ENCODE results near the gene RERE.

RERE gene

DNA sequence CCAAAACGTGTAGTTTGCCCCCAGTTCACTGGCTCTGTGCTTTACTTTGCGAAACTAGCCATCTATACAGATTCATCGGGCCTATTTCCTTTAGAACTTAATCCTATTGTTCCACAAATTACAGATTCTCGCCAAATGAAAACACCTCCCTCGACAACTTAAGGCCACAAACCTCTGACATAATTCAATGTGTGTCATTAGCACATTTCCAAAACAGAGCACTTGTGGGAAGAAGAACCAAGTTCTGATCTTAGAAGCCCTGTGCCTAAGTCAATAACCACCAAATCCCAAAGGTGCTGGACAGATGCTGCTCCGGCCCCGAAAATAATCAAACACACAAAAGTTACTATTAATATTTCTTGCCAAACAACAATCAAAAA, 405.6 kb downstream of the RERE start:
- H3K27ac ChIP-seq (ENCODE audit: extremely low read depth, low read depth, low read length), result no peak overlapping the region
- TF ChIP-seq ZNF10 (tag by site-specific recombination; IDR thresholded peaks at IDR 0.05), result no peak
- TF ChIP-seq, protein P1, sequence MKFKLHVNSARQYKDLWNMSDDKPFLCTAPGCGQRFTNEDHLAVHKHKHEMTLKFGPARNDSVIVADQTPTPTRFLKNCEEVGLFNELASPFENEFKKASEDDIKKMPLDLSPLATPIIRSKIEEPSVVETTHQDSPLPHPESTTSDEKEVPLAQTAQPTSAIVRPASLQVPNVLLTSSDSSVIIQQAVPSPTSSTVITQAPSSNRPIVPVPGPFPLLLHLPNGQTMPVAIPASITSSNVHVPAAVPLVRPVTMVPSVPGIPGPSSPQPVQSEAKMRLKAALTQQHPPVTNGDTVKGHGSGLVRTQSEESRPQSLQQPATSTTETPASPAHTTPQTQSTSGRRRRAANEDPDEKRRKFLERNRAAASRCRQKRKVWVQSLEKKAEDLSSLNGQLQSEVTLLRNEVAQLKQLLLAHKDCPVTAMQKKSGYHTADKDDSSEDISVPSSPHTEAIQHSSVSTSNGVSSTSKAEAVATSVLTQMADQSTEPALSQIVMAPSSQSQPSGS (tag by site-specific recombination; IDR thresholded peaks at IDR 0.05; ENCODE audit: low read depth), result no peak
- 0 out of 2 replicates have a peak, but pooled peaks have one; percentile 13 for TF ChIP-seq ZBTB20 (tag by site-specific recombination; IDR thresholded peaks at IDR 0.05)
- no peak for TF ChIP-seq ZNF274 (IDR thresholded peaks at IDR 0.05; ENCODE audit: low read length)
- no peak for TF ChIP-seq ZNF274 (tag by site-specific recombination; IDR thresholded peaks at IDR 0.05; ENCODE audit: borderline replicate concordance)
- TF ChIP-seq, protein P2, sequence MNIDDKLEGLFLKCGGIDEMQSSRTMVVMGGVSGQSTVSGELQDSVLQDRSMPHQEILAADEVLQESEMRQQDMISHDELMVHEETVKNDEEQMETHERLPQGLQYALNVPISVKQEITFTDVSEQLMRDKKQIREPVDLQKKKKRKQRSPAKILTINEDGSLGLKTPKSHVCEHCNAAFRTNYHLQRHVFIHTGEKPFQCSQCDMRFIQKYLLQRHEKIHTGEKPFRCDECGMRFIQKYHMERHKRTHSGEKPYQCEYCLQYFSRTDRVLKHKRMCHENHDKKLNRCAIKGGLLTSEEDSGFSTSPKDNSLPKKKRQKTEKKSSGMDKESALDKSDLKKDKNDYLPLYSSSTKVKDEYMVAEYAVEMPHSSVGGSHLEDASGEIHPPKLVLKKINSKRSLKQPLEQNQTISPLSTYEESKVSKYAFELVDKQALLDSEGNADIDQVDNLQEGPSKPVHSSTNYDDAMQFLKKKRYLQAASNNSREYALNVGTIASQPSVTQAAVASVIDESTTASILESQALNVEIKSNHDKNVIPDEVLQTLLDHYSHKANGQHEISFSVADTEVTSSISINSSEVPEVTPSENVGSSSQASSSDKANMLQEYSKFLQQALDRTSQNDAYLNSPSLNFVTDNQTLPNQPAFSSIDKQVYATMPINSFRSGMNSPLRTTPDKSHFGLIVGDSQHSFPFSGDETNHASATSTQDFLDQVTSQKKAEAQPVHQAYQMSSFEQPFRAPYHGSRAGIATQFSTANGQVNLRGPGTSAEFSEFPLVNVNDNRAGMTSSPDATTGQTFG (tag by site-specific recombination; IDR thresholded peaks at IDR 0.05; ENCODE audit: borderline replicate concordance), result no peak
- no peak for TF ChIP-seq ZNF146 (tag by site-specific recombination; IDR thresholded peaks at IDR 0.05)
- TF ChIP-seq ZBTB17 (tag by site-specific recombination; IDR thresholded peaks at IDR 0.05), result no peak
- peaks cover 5 to 16% of the 10 kb centered on the region in 2 experiments; a peak in 2 of 3 replicates for H3K36me3 ChIP-seq (ENCODE audit: control insufficient read depth in 2 of 2, insufficient read depth in 1 of 2, low read length in 2 of 2)
- peaks cover 39% of the 10 kb centered on the region for H3K4me1 ChIP-seq (ENCODE audit: control insufficient read depth, insufficient read depth, low read length)
- H3K4me3 ChIP-seq (ENCODE audit: low read depth, low read length), result no peak overlapping the region
- ChIA-PET CTCF (no interaction called here), POLR2A (no interaction called here)
- no peaks in the 10 kb centered on the region for H3K9me3 ChIP-seq (ENCODE audit: control insufficient read depth, insufficient read depth, low read depth, low read length)

DNA sequence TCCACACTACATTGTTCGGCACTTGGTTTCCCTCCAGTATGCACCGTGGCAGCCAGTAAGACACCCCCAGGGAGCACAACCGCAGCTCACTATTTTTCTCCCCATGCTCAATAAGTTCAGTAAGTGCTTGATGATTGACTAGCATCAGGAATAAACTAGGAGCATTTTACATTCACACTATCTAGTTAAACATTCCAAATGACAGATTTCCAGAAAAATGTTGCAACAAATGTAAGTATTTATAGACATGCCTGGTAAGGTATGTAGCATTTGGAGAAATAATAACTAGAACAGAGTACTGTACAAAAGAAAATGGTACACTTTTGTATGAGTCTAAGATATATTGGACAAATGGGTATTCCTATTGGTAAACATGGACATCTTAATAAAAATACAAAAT, 406.6 kb downstream of the RERE start:
- Histone ChIP-seq H3K27ac (ENCODE audit: extremely low read depth, low read depth, low read length) (no peak overlapping the region), H3K9me3 (ENCODE audit: control insufficient read depth, insufficient read depth, low read depth, low read length) (no peaks in the 10 kb centered on the region), H3K36me3 (ENCODE audit: control insufficient read depth in 2 of 2, insufficient read depth in 1 of 2, low read length in 2 of 2) (peaks cover 5 to 12% of the 10 kb centered on the region in 2 experiments; a peak in 2 of 3 replicates), H3K4me1 (ENCODE audit: control insufficient read depth, insufficient read depth, low read length) (peaks cover 39% of the 10 kb centered on the region), H3K4me3 (ENCODE audit: low read depth, low read length) (no peak overlapping the region)
- POLR2A ChIA-PET, result no interaction called here
- no peak for TF ChIP-seq IKZF3 (tag by site-specific recombination; IDR thresholded peaks at IDR 0.05)
- TF ChIP-seq ZBTB20 (tag by site-specific recombination; IDR thresholded peaks at IDR 0.05), result no peak
- TF ChIP-seq ZSCAN30 (tag by site-specific recombination; IDR thresholded peaks at IDR 0.05), result no peak
- TF ChIP-seq ZNF76 (tag by site-specific recombination; IDR thresholded peaks at IDR 0.05; ENCODE audit: borderline replicate concordance, low read depth), result no peak
- no peak for TF ChIP-seq ZNF777 (tag by site-specific recombination; IDR thresholded peaks at IDR 0.05; ENCODE audit: borderline replicate concordance)
- TF ChIP-seq, protein P3, sequence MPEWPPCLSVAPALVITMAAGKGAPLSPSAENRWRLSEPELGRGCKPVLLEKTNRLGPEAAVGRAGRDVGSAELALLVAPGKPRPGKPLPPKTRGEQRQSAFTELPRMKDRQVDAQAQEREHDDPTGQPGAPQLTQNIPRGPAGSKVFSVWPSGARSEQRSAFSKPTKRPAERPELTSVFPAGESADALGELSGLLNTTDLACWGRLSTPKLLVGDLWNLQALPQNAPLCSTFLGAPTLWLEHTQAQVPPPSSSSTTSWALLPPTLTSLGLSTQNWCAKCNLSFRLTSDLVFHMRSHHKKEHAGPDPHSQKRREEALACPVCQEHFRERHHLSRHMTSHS (tag by site-specific recombination; IDR thresholded peaks at IDR 0.05), result no peak
- no peak for TF ChIP-seq HOXA7 (CRISPR knock-in tag; IDR thresholded peaks at IDR 0.05; ENCODE audit: borderline replicate concordance)
- TF ChIP-seq ZNF302 (tag by site-specific recombination; IDR thresholded peaks at IDR 0.05; ENCODE audit: low read depth), result no peak
- CTCF ChIA-PET, result interaction anchor here (1.1 kb wide), 1 partner anchor 12 kb away, joined by 3 read pairs; no protein-coding TSS in a partner anchor

DNA sequence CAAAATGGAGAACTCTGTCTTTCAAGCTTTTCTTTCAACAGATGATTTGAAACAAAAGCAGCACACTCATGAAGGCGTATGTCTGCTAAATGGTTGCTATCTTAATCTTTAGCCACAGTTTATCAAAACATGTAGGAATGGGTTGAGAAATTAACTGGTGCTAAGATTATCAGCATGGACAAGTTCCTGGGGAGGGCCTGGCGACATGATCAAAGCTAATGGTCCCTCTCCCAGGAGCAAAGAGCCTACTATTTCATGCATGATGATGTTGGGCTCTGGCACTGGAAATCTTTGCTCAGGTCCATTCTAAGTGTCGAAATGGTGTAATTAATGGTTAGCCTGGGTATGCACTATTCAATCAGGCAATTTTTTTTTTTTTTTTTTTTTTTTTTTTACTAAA, 407.8 kb downstream of the RERE start:
- CTCF ChIA-PET, result interaction anchor here (0.5 to 1.1 kb wide), 5 partner anchors 12 to 740 kb away, joined by 3 to 5 read pairs (median 3); no protein-coding TSS in a partner anchor

More for the DNA sequence above, 407.8 kb downstream of the RERE start:
- no peak for TF ChIP-seq ZBTB8A (tag by site-specific recombination; IDR thresholded peaks at IDR 0.05)
- TF ChIP-seq, protein P4, sequence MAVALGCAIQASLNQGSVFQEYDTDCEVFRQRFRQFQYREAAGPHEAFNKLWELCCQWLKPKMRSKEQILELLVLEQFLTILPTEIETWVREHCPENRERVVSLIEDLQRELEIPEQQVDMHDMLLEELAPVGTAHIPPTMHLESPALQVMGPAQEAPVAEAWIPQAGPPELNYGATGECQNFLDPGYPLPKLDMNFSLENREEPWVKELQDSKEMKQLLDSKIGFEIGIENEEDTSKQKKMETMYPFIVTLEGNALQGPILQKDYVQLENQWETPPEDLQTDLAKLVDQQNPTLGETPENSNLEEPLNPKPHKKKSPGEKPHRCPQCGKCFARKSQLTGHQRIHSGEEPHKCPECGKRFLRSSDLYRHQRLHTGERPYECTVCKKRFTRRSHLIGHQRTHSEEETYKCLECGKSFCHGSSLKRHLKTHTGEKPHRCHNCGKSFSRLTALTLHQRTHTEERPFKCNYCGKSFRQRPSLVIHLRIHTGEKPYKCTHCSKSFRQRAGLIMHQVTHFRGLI (tag by site-specific recombination; IDR thresholded peaks at IDR 0.05), result peak; percentile 68; the same call in 1 of the 2 replicates
- TF ChIP-seq, protein P5, sequence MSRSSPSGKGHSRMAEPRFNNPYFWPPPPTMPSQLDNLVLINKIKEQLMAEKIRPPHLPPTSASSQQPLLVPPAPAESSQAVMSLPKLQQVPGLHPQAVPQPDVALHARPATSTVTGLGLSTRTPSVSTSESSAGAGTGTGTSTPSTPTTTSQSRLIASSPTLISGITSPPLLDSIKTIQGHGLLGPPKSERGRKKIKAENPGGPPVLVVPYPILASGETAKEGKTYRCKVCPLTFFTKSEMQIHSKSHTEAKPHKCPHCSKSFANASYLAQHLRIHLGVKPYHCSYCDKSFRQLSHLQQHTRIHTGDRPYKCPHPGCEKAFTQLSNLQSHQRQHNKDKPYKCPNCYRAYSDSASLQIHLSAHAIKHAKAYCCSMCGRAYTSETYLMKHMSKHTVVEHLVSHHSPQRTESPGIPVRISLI (tag by site-specific recombination; IDR thresholded peaks at IDR 0.05), result peak; percentile 77; the same call in 1 of the 2 replicates
- Histone ChIP-seq H3K36me3 (ENCODE audit: control insufficient read depth in 2 of 2, insufficient read depth in 1 of 2, low read length in 2 of 2) (peaks cover 5 to 12% of the 10 kb centered on the region in 2 experiments; a peak in 2 of 3 replicates), H3K27ac (ENCODE audit: extremely low read depth, low read depth, low read length) (no peak overlapping the region), H3K4me1 (ENCODE audit: control insufficient read depth, insufficient read depth, low read length) (peaks cover 30% of the 10 kb centered on the region), H3K9me3 (ENCODE audit: control insufficient read depth, insufficient read depth, low read depth, low read length) (no peaks in the 10 kb centered on the region), H3K4me3 (ENCODE audit: low read depth, low read length) (no peak overlapping the region)
- POLR2A ChIA-PET, result interaction anchor here (0.7 kb wide), 1 partner anchor 58 kb away, joined by 4 read pairs; no protein-coding TSS in a partner anchor

All from HEK293 (cell line).